Activated CD4-positive, CD25-positive, alpha-beta regulatory T cell (primary cell): ENCODE data around the gene CDC42BPB.
A peak's percentile ranks its signal among the peaks of the same experiment; 100 is the strongest.
"Not testable (repeated sequence)": the region's sequence is repeated elsewhere in the genome, so short reads cannot be mapped to it uniquely, and the experiment has no call there.

Experiments used
- DNase-seq, 4 experiments: peaks; one replicate each; lab custom pipeline; 2025; lab: John Stamatoyannopoulos, UW

The CDC42BPB gene

DNA sequence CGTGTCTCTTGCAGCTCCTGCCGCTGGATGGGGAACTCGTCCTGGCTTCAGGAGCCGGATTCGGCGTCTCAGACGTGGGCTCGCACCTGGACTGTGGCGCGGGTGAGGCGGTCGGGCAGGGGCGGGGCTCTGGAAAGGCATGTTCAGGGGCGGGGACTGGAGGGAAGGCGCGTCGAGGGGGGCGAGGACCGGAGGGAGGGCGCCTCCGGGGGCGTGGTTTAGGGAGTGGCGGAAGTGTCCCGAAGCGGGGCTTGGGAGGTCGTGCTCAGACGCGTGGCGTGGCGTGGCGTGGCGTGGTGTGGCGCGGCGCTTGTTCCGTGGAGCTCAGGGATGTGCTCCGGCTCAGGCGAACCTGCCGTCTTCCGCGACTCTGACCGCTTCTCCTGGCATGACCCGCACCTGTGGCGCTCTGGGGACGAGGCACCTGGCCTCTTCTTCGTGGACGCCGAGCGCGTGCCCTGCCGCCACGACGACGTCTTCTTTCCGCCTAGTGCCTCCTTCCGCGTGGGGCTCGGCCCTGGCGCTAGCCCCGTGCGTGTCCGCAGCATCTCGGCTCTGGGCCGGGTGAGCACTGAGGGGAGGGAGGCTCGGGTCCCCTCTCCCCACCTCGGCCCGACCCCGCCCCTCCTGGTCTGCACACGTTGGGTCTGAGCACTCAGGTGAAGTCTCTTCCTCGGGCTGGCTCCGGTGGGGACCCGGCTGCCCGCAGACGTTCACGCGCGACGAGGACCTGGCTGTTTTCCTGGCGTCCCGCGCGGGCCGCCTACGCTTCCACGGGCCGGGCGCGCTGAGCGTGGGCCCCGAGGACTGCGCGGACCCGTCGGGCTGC lies 128.7 kb downstream of the CDC42BPB start:
- peak; percentile 35 to 61 (median 54) for DNase-seq

GRCh38 chr14:102927878-102928411 lies 129.4 kb downstream of the CDC42BPB start:
- no peak for DNase-seq

- no peak for DNase-seq
Measured at GRCh38 chr14:102927346-102927877, 129.9 kb downstream of the CDC42BPB start.

DNA sequence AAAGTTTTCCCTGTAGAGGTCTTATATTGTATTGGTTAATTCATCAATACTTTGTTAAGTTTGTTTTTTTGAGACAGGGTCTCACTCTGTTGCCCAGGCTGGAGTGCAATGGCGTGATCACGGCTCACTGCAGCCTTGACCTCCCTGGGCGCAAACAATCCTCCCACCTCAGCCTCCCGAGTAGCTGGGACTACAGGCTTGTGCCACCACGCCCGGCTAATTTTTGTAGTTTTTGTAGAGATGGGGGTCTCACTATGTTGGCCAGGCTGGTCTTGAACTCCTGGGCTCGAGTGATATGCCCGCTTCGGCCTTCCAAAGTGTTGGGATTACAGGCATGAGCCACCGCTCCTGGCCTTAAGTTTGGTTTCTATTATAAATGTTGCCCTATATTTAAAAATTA lies 130.5 kb downstream of the CDC42BPB start:
- DNase-seq: not testable (repeated sequence)

- no peak for DNase-seq
Measured at GRCh38 chr14:102926104-102926503, 131.2 kb downstream of the CDC42BPB start.

DNA sequence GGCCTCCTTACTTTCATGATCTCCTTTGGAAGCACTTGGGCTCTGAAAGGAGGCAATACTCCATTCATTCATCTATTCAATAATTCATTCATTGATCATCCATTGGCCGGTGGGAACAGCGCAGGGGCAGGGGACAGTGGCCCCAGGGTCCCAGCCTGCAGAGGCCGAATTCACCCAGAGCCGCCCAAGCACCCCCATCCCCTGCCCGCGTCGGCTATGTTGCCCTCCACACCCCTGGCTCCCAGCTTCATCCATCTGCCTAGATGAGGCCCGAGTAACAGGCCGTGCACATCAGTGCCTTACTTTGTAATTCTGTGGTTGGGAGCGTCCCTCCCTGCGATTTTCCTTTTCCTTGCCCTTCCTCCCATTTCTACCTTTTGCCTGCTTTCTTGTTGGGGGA lies 131.7 kb downstream of the CDC42BPB start:
- no peak for DNase-seq

DNA sequence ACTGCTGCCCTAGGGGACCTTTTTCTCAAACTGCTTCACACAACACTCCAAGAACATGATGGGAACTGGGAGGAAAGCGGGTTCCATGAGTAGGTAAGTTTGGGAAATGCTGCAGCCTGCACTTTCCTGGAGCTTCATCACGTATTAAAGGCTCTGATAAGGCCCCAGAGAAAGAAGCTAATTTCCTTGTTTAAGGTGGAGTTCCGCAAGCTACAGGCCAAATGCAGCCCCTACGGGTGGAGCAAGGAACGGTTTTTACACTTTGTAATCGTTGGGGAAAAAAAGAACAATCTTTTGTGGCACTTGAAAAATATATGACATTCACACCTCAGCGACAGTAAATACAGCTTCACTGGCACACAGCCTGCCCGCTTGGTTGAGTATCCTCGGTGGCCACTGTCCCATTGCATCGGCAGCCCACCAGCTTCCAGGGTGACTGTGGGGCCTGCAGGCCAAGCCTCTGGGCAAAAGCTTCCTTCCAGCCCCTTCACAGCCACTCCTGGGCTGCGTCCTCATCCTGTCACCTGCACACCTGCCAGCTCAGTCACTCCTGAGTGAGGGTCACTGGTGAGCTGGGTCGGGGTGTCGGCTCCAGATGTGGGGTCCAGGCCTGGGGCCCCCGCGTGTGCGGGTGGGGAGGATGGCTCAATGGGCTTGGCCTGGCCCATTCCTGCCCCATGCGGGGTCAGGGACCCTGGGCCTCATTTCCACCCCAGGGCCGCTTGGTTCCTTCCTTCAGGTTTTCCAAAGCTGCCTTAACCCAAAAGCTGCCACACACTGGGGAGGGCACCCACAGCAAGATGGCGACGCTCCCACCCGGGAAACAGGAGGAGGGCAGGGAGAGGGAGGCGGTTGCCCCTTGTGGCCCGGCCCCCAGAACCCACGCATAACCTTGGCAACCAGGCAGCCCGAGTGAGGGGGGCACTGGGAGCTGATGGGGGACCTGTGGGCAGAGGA lies 132.4 kb downstream of the CDC42BPB start:
- no peak for DNase-seq

- no peak for DNase-seq
Measured at GRCh38 chr14:102923925-102924486, 133.3 kb downstream of the CDC42BPB start.

DNA sequence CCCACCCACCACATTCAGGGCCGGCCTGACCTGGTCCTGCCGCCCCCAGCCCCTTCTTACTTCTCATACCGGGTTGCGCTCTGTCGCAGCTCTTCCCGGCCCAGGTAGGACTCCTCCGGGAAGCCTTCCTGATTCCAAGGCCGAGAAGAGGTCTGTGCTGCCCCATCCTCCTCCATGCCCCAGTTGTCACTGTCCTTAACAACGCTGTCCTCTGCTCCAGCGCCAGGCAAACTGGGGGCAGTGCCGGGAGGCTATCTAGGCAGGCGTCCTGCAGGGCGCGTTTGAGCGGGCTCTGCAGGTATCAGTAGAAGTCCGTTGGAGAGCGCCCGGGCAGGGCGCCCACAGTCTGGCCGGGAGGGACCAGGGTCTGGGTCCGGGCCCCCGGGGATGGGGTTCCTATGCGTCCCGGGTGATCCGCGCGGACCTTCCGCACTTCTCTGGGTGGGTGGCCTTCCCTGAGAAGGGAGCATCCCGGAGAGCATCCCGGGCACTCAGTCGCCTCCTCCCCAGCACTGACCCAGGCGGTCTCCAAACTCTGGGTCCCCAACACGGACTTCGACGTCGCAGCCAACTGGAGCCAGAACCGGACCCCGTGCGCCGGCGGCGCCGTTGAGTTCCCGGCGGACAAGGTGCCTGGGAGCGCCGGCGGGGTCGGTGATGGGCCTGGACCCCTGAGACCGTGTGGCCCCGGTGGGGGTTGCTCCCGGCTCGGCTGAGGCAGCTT lies 134.0 kb downstream of the CDC42BPB start:
- no peak for DNase-seq

DNA sequence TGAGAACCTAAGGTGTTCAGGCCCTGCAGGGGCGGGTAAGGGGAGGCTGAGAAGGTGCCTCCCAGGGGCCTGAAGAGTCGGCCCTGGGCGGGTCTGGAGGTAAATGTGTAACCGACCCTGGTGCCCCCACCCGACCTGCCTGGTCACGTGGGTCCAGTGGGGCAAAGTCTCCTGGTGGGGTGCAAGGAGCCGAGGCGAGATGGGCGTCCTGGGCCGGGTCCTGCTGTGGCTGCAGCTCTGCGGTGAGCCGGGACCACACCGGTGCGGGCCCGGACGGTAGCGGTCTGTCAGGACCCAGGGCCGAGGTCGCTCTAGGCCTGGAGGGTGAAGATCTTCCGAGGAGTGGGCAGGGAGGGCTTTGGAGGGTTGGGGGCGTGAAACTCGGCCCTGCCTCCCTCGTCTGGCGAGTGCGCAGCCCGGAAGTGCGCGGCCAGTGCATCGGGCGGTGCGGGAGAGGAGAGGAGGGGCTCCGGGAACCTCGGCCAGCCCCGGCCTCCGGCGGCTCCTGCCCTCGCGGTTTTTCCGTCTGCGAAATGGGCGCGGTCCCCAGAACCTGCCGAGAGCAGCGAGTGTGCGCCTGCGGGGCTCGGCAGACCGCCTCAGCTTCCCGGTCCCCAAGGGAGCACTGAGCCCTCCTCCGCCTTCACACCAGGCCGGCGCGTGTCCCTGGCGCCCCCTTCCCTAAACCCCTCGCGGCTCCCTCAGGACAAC lies 134.7 kb downstream of the CDC42BPB start, which contains the start of gene AMN:
TSS of gene AMN (plus strand) at position 174 of the 711 bp plus-strand sequence. CDS start at position 200, 26 bp downstream.
- DNase-seq: no peak

GRCh38 chr14:102920998-102921304 lies 136.4 kb downstream of the CDC42BPB start:
- no peak for DNase-seq

- no peak for DNase-seq
Measured at GRCh38 chr14:102920273-102920997, 136.9 kb downstream of the CDC42BPB start.

GRCh38 chr14:102918438-102918837 lies 138.9 kb downstream of the CDC42BPB start:
- no peak for DNase-seq

- peak in 2 of 4 experiments; percentile 38 to 48 for DNase-seq
Measured at GRCh38 chr14:102917469-102918211, 139.7 kb downstream of the CDC42BPB start.

GRCh38 chr14:102917056-102917385 lies 140.3 kb downstream of the CDC42BPB start:
- no peak for DNase-seq

- no peak for DNase-seq
Measured at GRCh38 chr14:102916347-102917055, 140.8 kb downstream of the CDC42BPB start.

DNA sequence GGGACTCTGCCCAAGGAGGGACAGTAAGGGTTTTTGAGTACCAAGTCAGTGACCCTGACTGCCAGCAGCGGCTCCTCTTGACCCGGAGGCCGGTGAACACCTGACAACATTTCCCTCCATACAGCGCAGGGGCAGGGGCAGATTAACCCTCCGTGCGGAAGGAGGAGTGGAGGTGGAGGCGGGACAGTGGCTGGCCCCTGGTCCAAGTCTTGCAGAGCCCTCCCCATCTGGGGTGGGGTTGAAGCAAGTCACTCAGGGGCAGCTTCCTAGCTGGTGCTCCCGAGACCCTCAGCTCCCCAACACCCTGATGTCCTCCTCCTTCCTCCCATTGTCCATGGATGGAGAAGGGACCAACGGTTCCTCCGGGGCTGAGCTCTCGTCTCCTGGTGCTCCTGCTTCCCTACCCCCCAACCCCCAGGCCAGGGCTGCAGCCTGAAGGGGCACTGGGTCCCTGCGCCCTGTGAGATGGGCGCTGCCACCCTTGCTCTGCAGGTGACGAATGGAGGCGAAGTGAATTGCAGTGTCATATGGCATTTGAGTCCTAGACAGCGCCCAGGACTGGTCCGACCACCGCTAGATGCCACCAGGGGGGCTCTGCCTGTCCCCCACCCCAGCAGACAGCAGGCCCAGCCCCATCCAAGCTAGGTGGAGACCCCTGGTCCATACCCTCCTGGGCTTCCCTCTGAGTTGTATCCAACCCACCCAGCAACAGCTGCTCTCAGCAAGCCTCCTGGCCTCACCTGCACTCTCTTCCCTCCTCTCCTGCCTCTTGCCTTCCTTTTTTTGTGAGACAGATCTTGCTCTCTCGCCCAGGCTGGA lies 141.8 kb downstream of the CDC42BPB start:
- DNase-seq: no peak
